Measurements from ENCODE around the gene NSUN6. TPM values are rescaled to one million over a fixed set of nuclear protein-coding genes. Genes with fewer than 3 reads are reported as not detected.

The NSUN6 gene
- total and polyA plus RNA-seq, 4 donors, result 16.3 to 47.6 (median 25.0) TPM

- H3K36me3 ChIP-seq (ENCODE audit: control insufficient read depth in 4 of 4, insufficient read depth in 3 of 4, low read depth in 1 of 4, low read length in 3 of 4), result peaks cover 0 to 10% (median 7%) of the 10 kb centered on the region in 4 donors
- no peak overlapping the region for H3K9ac ChIP-seq (ENCODE audit: low read depth in 1 of 2, low read length in 2 of 2)
- no peak overlapping the region for H3K4me3 ChIP-seq (ENCODE audit: low read depth in 1 of 3, low read length in 3 of 3)
- H3K27ac ChIP-seq (ENCODE audit: low read depth in 1 of 2, low read length in 2 of 2), result no peak overlapping the region
- TF ChIP-seq, protein P1, sequence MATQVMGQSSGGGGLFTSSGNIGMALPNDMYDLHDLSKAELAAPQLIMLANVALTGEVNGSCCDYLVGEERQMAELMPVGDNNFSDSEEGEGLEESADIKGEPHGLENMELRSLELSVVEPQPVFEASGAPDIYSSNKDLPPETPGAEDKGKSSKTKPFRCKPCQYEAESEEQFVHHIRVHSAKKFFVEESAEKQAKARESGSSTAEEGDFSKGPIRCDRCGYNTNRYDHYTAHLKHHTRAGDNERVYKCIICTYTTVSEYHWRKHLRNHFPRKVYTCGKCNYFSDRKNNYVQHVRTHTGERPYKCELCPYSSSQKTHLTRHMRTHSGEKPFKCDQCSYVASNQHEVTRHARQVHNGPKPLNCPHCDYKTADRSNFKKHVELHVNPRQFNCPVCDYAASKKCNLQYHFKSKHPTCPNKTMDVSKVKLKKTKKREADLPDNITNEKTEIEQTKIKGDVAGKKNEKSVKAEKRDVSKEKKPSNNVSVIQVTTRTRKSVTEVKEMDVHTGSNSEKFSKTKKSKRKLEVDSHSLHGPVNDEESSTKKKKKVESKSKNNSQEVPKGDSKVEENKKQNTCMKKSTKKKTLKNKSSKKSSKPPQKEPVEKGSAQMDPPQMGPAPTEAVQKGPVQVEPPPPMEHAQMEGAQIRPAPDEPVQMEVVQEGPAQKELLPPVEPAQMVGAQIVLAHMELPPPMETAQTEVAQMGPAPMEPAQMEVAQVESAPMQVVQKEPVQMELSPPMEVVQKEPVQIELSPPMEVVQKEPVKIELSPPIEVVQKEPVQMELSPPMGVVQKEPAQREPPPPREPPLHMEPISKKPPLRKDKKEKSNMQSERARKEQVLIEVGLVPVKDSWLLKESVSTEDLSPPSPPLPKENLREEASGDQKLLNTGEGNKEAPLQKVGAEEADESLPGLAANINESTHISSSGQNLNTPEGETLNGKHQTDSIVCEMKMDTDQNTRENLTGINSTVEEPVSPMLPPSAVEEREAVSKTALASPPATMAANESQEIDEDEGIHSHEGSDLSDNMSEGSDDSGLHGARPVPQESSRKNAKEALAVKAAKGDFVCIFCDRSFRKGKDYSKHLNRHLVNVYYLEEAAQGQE (IDR thresholded peaks at IDR 0.05), result no peak
- no peak for TF ChIP-seq HNF4G (IDR thresholded peaks at IDR 0.05)
- TF ChIP-seq RXRA (IDR thresholded peaks at IDR 0.05), result no peak
- TF ChIP-seq ZBTB33 (IDR thresholded peaks at IDR 0.05), result no peak
- no peak for TF ChIP-seq HNF4A (conservative IDR thresholded peaks at IDR 0.05)
- 90% methylated on average over 2 of the region's 2 CpGs for WGBS
- no peaks in the 10 kb centered on the region for H3K9me3 ChIP-seq (ENCODE audit: control insufficient read depth in 4 of 4, low read length in 3 of 4)
- DNase-seq (ENCODE audit: low spot score), result no peak
- no peaks in the 10 kb centered on the region for H3K27me3 ChIP-seq (ENCODE audit: control insufficient read depth in 4 of 4, insufficient read depth in 4 of 4, low read length in 3 of 4)
- peaks cover 14 to 50% (median 35%) of the 10 kb centered on the region in 4 donors for H3K4me1 ChIP-seq (ENCODE audit: control insufficient read depth in 4 of 4, insufficient read depth in 4 of 4, low read length in 3 of 4)
These were observed 13.6 kb upstream of the NSUN6 start for GRCh38 chr10:18664841-18665478.

DNA sequence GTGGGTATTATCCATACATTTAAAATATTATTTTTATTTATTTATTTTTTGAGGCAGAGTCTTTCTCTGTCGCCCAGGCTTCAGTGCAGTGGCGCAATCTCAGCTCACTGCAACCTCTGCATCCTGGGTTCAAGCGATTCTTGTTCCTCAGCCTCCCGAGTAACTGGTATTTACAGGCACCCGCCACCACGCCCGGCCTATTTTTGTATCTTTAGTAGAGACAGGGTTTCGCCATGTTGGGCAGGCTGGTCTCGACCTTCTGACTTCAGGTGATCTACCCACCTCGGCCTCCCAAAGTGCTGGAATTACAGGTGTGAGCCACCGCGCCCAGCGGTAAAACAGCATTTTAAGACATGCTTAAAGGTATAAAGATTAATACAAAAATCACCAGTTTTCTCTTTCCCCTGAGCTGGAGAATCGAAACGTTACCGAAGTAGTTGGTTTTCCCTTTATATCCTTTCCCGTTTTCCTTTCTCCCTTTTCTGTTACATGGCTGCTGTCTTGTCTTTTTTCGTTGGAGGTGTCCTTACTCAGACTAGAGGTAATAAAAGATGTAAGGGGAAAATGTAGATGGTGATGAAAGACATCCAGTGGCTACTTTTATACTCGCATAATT lies 9.5 kb upstream of the NSUN6 start:
- TF ChIP-seq, protein P2, sequence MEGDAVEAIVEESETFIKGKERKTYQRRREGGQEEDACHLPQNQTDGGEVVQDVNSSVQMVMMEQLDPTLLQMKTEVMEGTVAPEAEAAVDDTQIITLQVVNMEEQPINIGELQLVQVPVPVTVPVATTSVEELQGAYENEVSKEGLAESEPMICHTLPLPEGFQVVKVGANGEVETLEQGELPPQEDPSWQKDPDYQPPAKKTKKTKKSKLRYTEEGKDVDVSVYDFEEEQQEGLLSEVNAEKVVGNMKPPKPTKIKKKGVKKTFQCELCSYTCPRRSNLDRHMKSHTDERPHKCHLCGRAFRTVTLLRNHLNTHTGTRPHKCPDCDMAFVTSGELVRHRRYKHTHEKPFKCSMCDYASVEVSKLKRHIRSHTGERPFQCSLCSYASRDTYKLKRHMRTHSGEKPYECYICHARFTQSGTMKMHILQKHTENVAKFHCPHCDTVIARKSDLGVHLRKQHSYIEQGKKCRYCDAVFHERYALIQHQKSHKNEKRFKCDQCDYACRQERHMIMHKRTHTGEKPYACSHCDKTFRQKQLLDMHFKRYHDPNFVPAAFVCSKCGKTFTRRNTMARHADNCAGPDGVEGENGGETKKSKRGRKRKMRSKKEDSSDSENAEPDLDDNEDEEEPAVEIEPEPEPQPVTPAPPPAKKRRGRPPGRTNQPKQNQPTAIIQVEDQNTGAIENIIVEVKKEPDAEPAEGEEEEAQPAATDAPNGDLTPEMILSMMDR (IDR thresholded peaks at IDR 0.05; ENCODE audit: low read depth, low read length, missing input control), result no peak
- peak overlapping the region in 1 of 2 donors; percentile 100 for H3K27ac ChIP-seq (ENCODE audit: low read depth in 1 of 2, low read length in 2 of 2)
- 84% methylated on average over 19 of the region's 19 CpGs for WGBS

More for the DNA sequence above, 9.5 kb upstream of the NSUN6 start:
- no peak for DNase-seq (ENCODE audit: low spot score)
- Histone ChIP-seq H3K4me1 (ENCODE audit: control insufficient read depth in 4 of 4, insufficient read depth in 4 of 4, low read length in 3 of 4) (peaks cover 15 to 40% (median 23%) of the 10 kb centered on the region in 4 donors), H3K36me3 (ENCODE audit: control insufficient read depth in 4 of 4, insufficient read depth in 3 of 4, low read depth in 1 of 4, low read length in 3 of 4) (no peaks in the 10 kb centered on the region), H3K9ac (ENCODE audit: low read depth in 1 of 2, low read length in 2 of 2) (peak overlapping the region in 1 of 2 donors; percentile 91), H3K27me3 (ENCODE audit: control insufficient read depth in 4 of 4, insufficient read depth in 4 of 4, low read length in 3 of 4) (no peaks in the 10 kb centered on the region), H3K4me3 (ENCODE audit: low read depth in 1 of 3, low read length in 3 of 3) (peak overlapping the region; percentile 83 to 99 (median 89)), H3K9me3 (ENCODE audit: control insufficient read depth in 4 of 4, low read length in 3 of 4) (no peaks in the 10 kb centered on the region)
